ENCODE results near the gene SPN.
A peak's percentile ranks its signal among the peaks of the same experiment; 100 is the strongest.

The SPN gene

GRCh38 chr16:29658705-29659104 lies 4.3 kb upstream of the SPN start:
- Histone ChIP-seq H3K4me3 (replicated peaks; ENCODE audit: insufficient read depth, low read length) (no peak overlapping the region), H3K27ac (replicated peaks) (no peak overlapping the region), H3K27me3 (ENCODE audit: insufficient read depth, poor library complexity, severe bottlenecking) (no peaks in the 10 kb centered on the region)
- TF ChIP-seq POLR2AphosphoS5 (IDR thresholded peaks at IDR 0.05; ENCODE audit: low read depth), result no peak
- TF ChIP-seq GABPA (IDR thresholded peaks at IDR 0.05; ENCODE audit: low read depth), result no peak
- no peak for TF ChIP-seq REST (IDR thresholded peaks at IDR 0.05; ENCODE audit: insufficient replicate concordance, low read depth)
- TF ChIP-seq SPI1 (IDR thresholded peaks at IDR 0.05; ENCODE audit: borderline replicate concordance, low read depth), result no peak
- TF ChIP-seq CTCF (IDR thresholded peaks at IDR 0.05; ENCODE audit: insufficient read depth, low read length), result no peak
- no peak for DNase-seq (ENCODE audit: low read depth in 1 of 2, low spot score in 1 of 2)

- peak overlapping the region; percentile 98 for H3K27ac ChIP-seq (replicated peaks)
- TF ChIP-seq SPI1 (IDR thresholded peaks at IDR 0.05; ENCODE audit: borderline replicate concordance, low read depth) (no peak), REST (IDR thresholded peaks at IDR 0.05; ENCODE audit: insufficient replicate concordance, low read depth) (no peak), GABPA (IDR thresholded peaks at IDR 0.05; ENCODE audit: low read depth) (no peak), POLR2AphosphoS5 (IDR thresholded peaks at IDR 0.05; ENCODE audit: low read depth) (no peak), CTCF (IDR thresholded peaks at IDR 0.05; ENCODE audit: insufficient read depth, low read length) (no peak)
- DNase-seq (ENCODE audit: low read depth in 1 of 2, low spot score in 1 of 2), result no peak
- peak overlapping the region; percentile 52 for H3K4me3 ChIP-seq (replicated peaks; ENCODE audit: insufficient read depth, low read length)
- no peaks in the 10 kb centered on the region for H3K27me3 ChIP-seq (ENCODE audit: insufficient read depth, poor library complexity, severe bottlenecking)
These were observed 883 bp upstream of the SPN start for GRCh38 chr16:29662000-29662728.

GRCh38 chr16:29662729-29663015 lies 375 bp upstream of the SPN start:
- H3K27ac ChIP-seq (replicated peaks), result peak overlapping the region; percentile 98
- DNase-seq (ENCODE audit: low read depth in 1 of 2, low spot score in 1 of 2), result peak; percentile 94 to 96
- TF ChIP-seq POLR2AphosphoS5 (IDR thresholded peaks at IDR 0.05; ENCODE audit: low read depth) (no peak; the same call in 1 of the 2 replicates), CTCF (IDR thresholded peaks at IDR 0.05; ENCODE audit: insufficient read depth, low read length) (no peak), GABPA (IDR thresholded peaks at IDR 0.05; ENCODE audit: low read depth) (no peak), REST (IDR thresholded peaks at IDR 0.05; ENCODE audit: insufficient replicate concordance, low read depth) (no peak), SPI1 (IDR thresholded peaks at IDR 0.05; ENCODE audit: borderline replicate concordance, low read depth) (peak; percentile 67; the same call in 1 of the 2 replicates)
- peak overlapping the region; percentile 52 for H3K4me3 ChIP-seq (replicated peaks; ENCODE audit: insufficient read depth, low read length)
- H3K27me3 ChIP-seq (ENCODE audit: insufficient read depth, poor library complexity, severe bottlenecking), result no peaks in the 10 kb centered on the region
